ENCODE data around the gene DBX1. TPM values are rescaled to one million over a fixed set of nuclear protein-coding genes. Genes with fewer than 3 reads are reported as not detected.
"Not testable (repeated sequence)": the region's sequence is repeated elsewhere in the genome, so short reads cannot be mapped to it uniquely, and the experiment has no call there.

Gene DBX1
- total and polyA plus RNA-seq, 9 donors = not detected

GRCh38 chr11:20134991-20135736 is 25.1 kb downstream of the DBX1 start:
- H3K36me3 ChIP-seq = no peaks in the 10 kb centered on the region
- H3K9me3 ChIP-seq = no peaks in the 10 kb centered on the region
- TF ChIP-seq, protein P1, sequence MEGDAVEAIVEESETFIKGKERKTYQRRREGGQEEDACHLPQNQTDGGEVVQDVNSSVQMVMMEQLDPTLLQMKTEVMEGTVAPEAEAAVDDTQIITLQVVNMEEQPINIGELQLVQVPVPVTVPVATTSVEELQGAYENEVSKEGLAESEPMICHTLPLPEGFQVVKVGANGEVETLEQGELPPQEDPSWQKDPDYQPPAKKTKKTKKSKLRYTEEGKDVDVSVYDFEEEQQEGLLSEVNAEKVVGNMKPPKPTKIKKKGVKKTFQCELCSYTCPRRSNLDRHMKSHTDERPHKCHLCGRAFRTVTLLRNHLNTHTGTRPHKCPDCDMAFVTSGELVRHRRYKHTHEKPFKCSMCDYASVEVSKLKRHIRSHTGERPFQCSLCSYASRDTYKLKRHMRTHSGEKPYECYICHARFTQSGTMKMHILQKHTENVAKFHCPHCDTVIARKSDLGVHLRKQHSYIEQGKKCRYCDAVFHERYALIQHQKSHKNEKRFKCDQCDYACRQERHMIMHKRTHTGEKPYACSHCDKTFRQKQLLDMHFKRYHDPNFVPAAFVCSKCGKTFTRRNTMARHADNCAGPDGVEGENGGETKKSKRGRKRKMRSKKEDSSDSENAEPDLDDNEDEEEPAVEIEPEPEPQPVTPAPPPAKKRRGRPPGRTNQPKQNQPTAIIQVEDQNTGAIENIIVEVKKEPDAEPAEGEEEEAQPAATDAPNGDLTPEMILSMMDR (IDR thresholded peaks at IDR 0.05) = no peak
- TF ChIP-seq EP300 (IDR thresholded peaks at IDR 0.05) (no peak), POLR2A (IDR thresholded peaks at IDR 0.05) (no peak)
- H3K27ac ChIP-seq = no peak overlapping the region
- DNase-seq = no peak
- no peak overlapping the region for H3K4me3 ChIP-seq
- intact Hi-C loops (cut with DNase I) = loop anchor here (5.0 to 10.0 kb wide), 5 partner anchors 220 to 590 kb away; no protein-coding TSS in a partner anchor
- H3K4me1 ChIP-seq (ENCODE audit: insufficient read depth) = peaks cover 3% of the 10 kb centered on the region
- no peaks in the 10 kb centered on the region for H3K27me3 ChIP-seq
- 77 to 94% (median 86%) methylated on average over 5 of the region's 5 CpGs for WGBS, 3 donors

GRCh38 chr11:20132667-20133039 is 27.6 kb downstream of the DBX1 start:
- no peak for DNase-seq
- intact Hi-C loops (cut with DNase I) = loop anchor here (2.0 to 10.0 kb wide), 6 partner anchors 182 to 588 kb away; no protein-coding TSS in a partner anchor
- no peak for TF ChIP-seq POLR2A (IDR thresholded peaks at IDR 0.05)
- TF ChIP-seq, protein P1 (IDR thresholded peaks at IDR 0.05) = no peak
- no peak for TF ChIP-seq EP300 (IDR thresholded peaks at IDR 0.05)
- H3K36me3 ChIP-seq = no peaks in the 10 kb centered on the region
- peak overlapping the region; percentile 39 for H3K4me3 ChIP-seq
- H3K27me3 ChIP-seq = no peaks in the 10 kb centered on the region
- H3K4me1 ChIP-seq (ENCODE audit: insufficient read depth) = peaks cover 3% of the 10 kb centered on the region
- no peaks in the 10 kb centered on the region for H3K9me3 ChIP-seq
- 27 to 34% (median 30%) methylated on average over 8 of the region's 8 CpGs for WGBS, 3 donors
- H3K27ac ChIP-seq = no peak overlapping the region

DNA sequence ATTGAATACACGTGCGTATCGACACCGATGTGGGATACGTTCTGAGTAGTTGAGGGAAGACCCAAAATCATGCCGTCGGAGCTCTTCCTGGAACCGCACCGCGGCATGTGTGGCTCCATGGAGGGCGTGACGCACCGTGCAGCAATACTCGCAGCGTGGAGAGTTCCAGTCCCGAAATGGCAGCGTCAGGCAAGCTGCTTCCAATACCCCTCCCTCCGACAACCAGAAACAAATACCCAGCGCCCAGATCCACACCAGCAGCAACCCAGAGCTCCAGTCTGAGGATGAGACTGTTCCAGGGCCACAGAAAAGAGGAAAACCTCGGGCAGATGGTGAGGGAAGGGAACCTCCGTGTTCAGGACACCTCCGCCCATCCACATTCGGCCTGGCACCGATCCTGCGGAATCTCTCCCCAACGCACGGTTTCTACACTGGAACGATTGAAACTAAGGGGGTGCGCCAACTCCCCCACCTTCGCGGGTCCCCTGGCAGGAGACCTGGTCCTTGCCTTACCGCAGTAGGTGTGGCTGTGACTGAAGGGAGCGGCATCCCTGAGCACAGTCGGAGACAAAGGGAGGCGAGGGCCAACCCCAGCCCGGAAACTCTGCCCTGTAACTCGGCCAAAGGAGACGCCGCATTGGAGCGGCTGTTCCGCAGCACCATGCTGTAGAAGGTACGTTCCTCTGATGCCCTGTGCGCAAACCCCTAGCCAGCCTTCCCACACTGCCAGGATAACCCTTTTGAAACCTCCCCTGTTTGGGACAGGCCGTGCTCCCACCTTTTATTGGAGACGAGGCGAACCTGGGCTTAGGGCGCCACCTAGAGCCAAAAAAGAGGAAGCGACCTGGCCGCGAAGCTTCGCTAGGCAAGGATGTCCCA is 28.2 kb downstream of the DBX1 start:
- no peaks in the 10 kb centered on the region for H3K27me3 ChIP-seq
- peak overlapping the region; percentile 24 to 36 for H3K27ac ChIP-seq
- peaks cover 3% of the 10 kb centered on the region for H3K4me1 ChIP-seq (ENCODE audit: insufficient read depth)
- peak overlapping the region; percentile 39 for H3K4me3 ChIP-seq
- intact Hi-C loops (cut with DNase I) = loop anchor here (2.0 to 10.0 kb wide), 6 partner anchors 181 to 587 kb away; no protein-coding TSS in a partner anchor
- H3K9me3 ChIP-seq = no peaks in the 10 kb centered on the region
- no peak for TF ChIP-seq EP300 (IDR thresholded peaks at IDR 0.05)
- no peak for TF ChIP-seq POLR2A (IDR thresholded peaks at IDR 0.05)
- TF ChIP-seq, protein P1 (IDR thresholded peaks at IDR 0.05) = peak; percentile 76 to 89 (median 88)
- 5 to 13% (median 9%) methylated on average over 51 of the region's 51 CpGs for WGBS, 3 donors
- no peaks in the 10 kb centered on the region for H3K36me3 ChIP-seq
- DNase-seq = peak; percentile 65 to 84 (median 79)

DNA sequence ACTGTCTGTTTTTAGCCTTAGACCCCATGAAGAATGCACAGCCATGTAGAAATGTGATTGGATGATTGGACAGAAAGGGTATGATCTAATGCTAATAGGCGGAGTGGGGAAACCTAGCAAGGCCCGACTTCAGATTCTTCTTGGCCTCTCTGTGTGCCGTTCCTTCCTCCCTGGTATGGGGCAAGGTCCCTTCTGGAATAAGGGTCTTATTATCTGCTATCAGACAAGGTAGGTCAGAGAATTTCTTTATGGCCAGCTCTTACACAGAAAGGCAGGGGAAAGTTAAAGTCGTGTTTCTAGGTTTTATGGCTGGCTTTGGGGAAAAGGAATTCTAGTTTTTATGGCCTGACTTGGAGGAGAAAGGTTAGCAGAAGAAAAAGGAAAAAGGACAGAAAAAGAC is 30.6 kb downstream of the DBX1 start:
- Histone ChIP-seq H3K27me3 (no peaks in the 10 kb centered on the region), H3K9me3 (no peaks in the 10 kb centered on the region), H3K4me3 (no peak overlapping the region), H3K27ac (no peak overlapping the region), H3K36me3 (no peaks in the 10 kb centered on the region), H3K4me1 (ENCODE audit: insufficient read depth) (peaks cover 3% of the 10 kb centered on the region)
- 71 to 79% (median 71%) methylated on average over 4 of the region's 4 CpGs for WGBS, 3 donors
- intact Hi-C loops (cut with DNase I) = loop anchor here (2.0 to 10.0 kb wide), 9 partner anchors 177 to 585 kb away; no protein-coding TSS in a partner anchor
- DNase-seq = no peak
- TF ChIP-seq, protein P1 (IDR thresholded peaks at IDR 0.05) = no peak
- no peak for TF ChIP-seq EP300 (IDR thresholded peaks at IDR 0.05)
- TF ChIP-seq POLR2A (IDR thresholded peaks at IDR 0.05) = no peak

- not testable (repeated sequence) for H3K4me3 ChIP-seq; H3K36me3 ChIP-seq; DNase-seq; H3K9me3 ChIP-seq; H3K27me3 ChIP-seq; H3K4me1 ChIP-seq (ENCODE audit: insufficient read depth); H3K27ac ChIP-seq
- intact Hi-C loops (cut with DNase I) = loop anchor here in 2 of 4 donors (2.0 to 5.0 kb wide), 3 partner anchors 176 to 222 kb away; no protein-coding TSS in a partner anchor
- WGBS, 3 donors = 86 to 88% (median 87%) methylated on average over 7 of the region's 7 CpGs
These were observed 31.8 kb downstream of the DBX1 start for GRCh38 chr11:20128528-20128825.

Measured in ovary (tissue), 9 donors.